Thyroid gland (tissue), 4 donors: Measurements from ENCODE around the gene LGSN. TPM values are rescaled to one million over a fixed set of nuclear protein-coding genes. Genes with fewer than 3 reads are reported as not detected.
"Not testable (repeated sequence)": the region's sequence is repeated elsewhere in the genome, so short reads cannot be mapped to it uniquely, and the experiment has no call there.

Experiments used
- DNase-seq, 2 donors: peaks; one replicate each; pipeline ENCODE4 v3.0.0-alpha.2; 2019
- H3K27ac ChIP-seq, 3 donors: fragments of 200-600 bp; sonication (generic); 1 replicate in 2 of 3; 2 replicates in 1 of 3; pipeline ENCODE4 v1.5.1; 2016 to 2019; ENCODE audit warnings: mild to moderate bottlenecking in 1 of 3, moderate library complexity in 1 of 3
- H3K27me3 ChIP-seq: fragments of 200-600 bp; sonication (generic); one replicate; pipeline ENCODE4 v1.5.1; 2019
- H3K36me3 ChIP-seq, 2 donors: fragments of 200-600 bp; sonication (generic); one replicate each; pipeline ENCODE4 v1.5.1; 2016 to 2019
- H3K4me1 ChIP-seq, 2 donors: fragments of 200-600 bp; sonication (generic); one replicate each; pipeline ENCODE4 v1.5.1; 2017 to 2019
- H3K4me3 ChIP-seq, 3 donors: fragments of 200-600 bp; sonication (generic); replicated peaks in 1 of 3; 1 replicate in 2 of 3; 2 replicates in 1 of 3; pipeline ENCODE4 v1.5.1; 2016; ENCODE audit warnings: mild to moderate bottlenecking in 1 of 3
- H3K9me3 ChIP-seq: fragments of 200-600 bp; sonication (generic); one replicate; pipeline ENCODE4 v1.5.1; 2017
- POLR2A ChIP-seq, 2 donors: fragments of 450-650 bp; IDR thresholded peaks; one replicate each; pipeline ENCODE4 v1.6.1; 2017; ENCODE audit warnings: antibody characterized with exemption in 2 of 2, mild to moderate bottlenecking in 2 of 2, moderate library complexity in 1 of 2
- WGBS, 2 donors: methylation state at CpG; one replicate each; pipeline ENCODE4 v1.1.5; 2017; 5-methylcytosine and 5-hydroxymethylcytosine counted together
- intact Hi-C: fragments of 100-400 bp; cut with DNase I; formaldehyde crosslinking; loops from one replicate; pipeline ENCODE4 v1.15.1; 2023
- total RNA-seq, 4 donors: library from RNA; depleted of rRNA; stranded (reverse); fragments of >200 nt; gene quantifications; one replicate each; pipeline ENCODE4 v1.2.3, GENCODE V29; 2016
- TF ChIP-seq, protein P1 (sequence below), 6 experiments: fragments of 200-600 bp in 3 of 6; fragments of 450-650 bp in 3 of 6; sonication (generic) in 3 of 6; IDR thresholded peaks; one replicate each; pipeline ENCODE4 v1.5.1; 2016 to 2019; ENCODE audit warnings: antibody characterized with exemption in 6 of 6, mild to moderate bottlenecking in 2 of 6, inconsistent platforms in 1 of 6, moderate library complexity in 1 of 6

Gene LGSN, protein sequence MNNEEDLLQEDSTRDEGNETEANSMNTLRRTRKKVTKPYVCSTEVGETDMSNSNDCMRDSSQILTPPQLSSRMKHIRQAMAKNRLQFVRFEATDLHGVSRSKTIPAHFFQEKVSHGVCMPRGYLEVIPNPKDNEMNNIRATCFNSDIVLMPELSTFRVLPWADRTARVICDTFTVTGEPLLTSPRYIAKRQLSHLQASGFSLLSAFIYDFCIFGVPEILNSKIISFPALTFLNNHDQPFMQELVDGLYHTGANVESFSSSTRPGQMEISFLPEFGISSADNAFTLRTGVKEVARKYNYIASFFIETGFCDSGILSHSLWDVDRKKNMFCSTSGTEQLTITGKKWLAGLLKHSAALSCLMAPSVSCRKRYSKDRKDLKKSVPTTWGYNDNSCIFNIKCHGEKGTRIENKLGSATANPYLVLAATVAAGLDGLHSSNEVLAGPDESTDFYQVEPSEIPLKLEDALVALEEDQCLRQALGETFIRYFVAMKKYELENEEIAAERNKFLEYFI
- total RNA-seq, result not detected

DNA sequence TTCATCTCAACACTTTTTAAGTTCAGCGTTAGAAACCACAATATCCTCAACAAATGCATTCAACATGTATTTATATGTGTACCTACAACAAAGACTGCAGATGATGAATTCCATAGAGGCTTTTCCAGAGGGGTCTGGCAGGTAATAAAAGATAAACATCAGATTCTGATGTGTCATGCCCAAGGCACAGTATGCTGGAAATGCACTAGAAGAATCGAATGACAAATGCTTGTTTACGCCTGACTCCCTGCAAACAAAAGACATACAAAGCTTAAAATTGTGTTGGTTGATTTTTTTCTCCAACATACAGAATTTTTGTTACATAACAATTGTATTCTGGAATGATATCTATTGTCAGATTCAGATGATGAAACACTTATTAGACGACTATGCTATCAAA, at the start of gene LGSN:
Gene LGSN (minus strand): TSS at position 45 of the 400 bp plus-strand sequence. CDS start 40 bp downstream, at position 5.
- no peaks in the 10 kb centered on the region for H3K9me3 ChIP-seq
- H3K27me3 ChIP-seq, result no peaks in the 10 kb centered on the region
- no peak within 1 kb of the TSS for H3K4me3 ChIP-seq
- 89 to 90% methylated on average over 4 of the region's 4 CpGs for WGBS, 2 donors
- TF ChIP-seq, protein P1, sequence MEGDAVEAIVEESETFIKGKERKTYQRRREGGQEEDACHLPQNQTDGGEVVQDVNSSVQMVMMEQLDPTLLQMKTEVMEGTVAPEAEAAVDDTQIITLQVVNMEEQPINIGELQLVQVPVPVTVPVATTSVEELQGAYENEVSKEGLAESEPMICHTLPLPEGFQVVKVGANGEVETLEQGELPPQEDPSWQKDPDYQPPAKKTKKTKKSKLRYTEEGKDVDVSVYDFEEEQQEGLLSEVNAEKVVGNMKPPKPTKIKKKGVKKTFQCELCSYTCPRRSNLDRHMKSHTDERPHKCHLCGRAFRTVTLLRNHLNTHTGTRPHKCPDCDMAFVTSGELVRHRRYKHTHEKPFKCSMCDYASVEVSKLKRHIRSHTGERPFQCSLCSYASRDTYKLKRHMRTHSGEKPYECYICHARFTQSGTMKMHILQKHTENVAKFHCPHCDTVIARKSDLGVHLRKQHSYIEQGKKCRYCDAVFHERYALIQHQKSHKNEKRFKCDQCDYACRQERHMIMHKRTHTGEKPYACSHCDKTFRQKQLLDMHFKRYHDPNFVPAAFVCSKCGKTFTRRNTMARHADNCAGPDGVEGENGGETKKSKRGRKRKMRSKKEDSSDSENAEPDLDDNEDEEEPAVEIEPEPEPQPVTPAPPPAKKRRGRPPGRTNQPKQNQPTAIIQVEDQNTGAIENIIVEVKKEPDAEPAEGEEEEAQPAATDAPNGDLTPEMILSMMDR (IDR thresholded peaks at IDR 0.05), result no peak
- TF ChIP-seq POLR2A (IDR thresholded peaks at IDR 0.05), result no peak
- H3K36me3 ChIP-seq, result no peaks in the 10 kb centered on the region
- no peaks in the 10 kb centered on the region for H3K4me1 ChIP-seq
- H3K27ac ChIP-seq, result no peak within 1 kb of the TSS
- intact Hi-C loops, result no loop called here
- no peak for DNase-seq

DNA sequence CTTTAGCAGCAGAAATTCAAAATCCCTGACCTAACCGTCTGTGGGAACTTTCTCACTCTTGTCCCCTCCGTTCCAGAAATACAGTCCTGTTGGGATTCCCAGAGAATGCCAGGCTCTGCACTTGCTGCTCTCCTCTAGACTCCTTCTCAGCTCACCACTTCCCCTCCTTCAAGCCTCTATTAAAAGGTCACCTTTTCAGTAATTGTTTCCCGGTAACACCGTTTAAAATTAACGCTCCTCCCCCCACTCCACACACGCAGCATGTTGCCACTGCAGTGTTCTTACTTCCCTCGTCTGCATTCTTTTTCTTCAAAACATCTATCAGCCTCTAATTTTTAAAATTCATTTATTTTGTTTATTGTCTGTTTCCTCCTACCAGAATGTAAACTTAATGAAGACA, 48.6 kb upstream of the LGSN start:
- TF ChIP-seq POLR2A (IDR thresholded peaks at IDR 0.05), result no peak
- TF ChIP-seq, protein P1 (IDR thresholded peaks at IDR 0.05), result no peak
- Histone ChIP-seq H3K36me3 (no peaks in the 10 kb centered on the region), H3K27ac (no peak overlapping the region), H3K4me1 (no peaks in the 10 kb centered on the region), H3K9me3 (no peaks in the 10 kb centered on the region), H3K4me3 (no peak overlapping the region), H3K27me3 (no peaks in the 10 kb centered on the region)
- WGBS, 2 donors, result 67 to 68% methylated on average over 7 of the region's 7 CpGs
- intact Hi-C loops, result no loop called here
- DNase-seq, result no peak

DNA sequence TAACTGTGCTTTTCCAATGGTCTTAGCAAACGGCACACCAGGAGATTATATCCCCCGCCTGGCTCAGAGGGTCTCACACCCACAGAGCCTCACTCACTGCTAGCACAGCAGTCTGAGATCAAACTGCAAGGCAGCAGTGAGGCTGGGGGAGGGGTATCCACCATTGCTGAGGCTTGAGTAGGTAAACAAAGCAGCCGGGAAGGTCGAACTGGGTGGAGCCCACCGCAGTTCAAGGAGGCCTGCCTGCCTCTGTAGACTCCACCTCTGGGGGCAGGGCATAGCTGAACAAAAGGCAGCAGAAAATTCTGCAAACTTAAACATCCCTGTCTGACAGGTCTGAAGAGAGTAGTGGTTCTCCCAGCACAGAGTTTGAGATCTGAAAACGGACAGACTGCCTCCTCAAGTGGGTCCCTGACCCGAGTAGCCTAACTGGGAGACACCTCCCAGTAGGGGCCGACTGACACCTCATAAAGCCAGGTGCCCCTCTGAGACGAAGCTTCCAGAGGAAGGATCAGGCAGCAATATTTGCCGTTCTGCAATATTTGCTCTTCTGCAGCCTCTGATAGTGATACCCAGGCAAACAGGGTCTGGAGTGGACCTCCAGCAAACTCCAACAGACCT, 42.8 kb upstream of the LGSN start:
- H3K9me3 ChIP-seq, H3K27ac ChIP-seq, H3K4me1 ChIP-seq, H3K27me3 ChIP-seq, intact Hi-C loops, H3K36me3 ChIP-seq, DNase-seq, H3K4me3 ChIP-seq: not testable (repeated sequence)
- 87 to 88% methylated on average over 8 to 10 of the region's 10 CpGs for WGBS, 2 donors

DNA sequence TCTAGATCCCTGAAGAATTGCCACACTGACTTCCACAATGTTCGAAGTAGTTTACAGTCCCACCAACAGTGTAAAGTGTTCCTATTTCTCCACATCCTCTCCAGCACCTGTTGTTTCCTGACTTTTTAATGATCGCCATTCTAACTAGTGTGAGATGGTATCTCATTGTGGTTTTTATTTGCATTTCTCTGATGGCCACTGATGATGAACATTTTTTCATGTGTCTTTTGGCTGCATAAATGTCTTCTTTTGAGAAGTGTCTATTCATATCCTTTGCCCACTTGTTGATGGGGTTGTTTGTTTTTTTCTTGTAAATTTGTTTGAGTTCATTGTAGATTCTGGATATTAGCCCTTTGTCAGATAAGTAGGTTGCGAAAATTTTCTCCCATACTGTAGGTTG, 37.6 kb upstream of the LGSN start:
- H3K9me3 ChIP-seq, H3K27ac ChIP-seq, DNase-seq, H3K4me1 ChIP-seq, H3K36me3 ChIP-seq, H3K27me3 ChIP-seq, H3K4me3 ChIP-seq: not testable (repeated sequence)
- intact Hi-C loops, result loop anchor here (10.0 kb wide), 1 partner anchor 227 kb away; no protein-coding TSS in a partner anchor
- 94 to 99% methylated on average over 3 of the region's 3 CpGs for WGBS, 2 donors

DNA sequence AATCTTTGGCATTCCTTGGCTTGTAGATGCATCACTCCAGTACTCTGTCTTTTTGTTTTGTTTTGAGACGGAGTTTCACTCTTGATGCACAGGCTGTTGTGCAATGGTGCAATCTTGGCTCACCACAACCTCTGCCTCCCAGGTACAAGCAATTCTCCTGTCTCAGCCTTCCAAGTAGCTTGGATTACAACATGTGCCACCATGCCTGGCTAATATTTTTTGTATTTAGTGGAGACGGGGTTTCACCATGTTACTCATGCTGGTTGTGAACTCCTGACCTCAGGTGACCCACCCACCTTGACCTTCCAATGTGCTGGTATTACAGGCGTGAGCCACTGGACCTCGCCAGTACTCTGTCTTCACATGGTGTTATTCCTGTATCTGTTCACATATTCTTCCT, 35.8 kb upstream of the LGSN start:
- intact Hi-C loops, result loop anchor here (10.0 kb wide), 1 partner anchor 229 kb away; no protein-coding TSS in a partner anchor
- no peaks in the 10 kb centered on the region for H3K27me3 ChIP-seq
- TF ChIP-seq POLR2A (IDR thresholded peaks at IDR 0.05), result no peak
- TF ChIP-seq, protein P1 (IDR thresholded peaks at IDR 0.05), result no peak
- no peaks in the 10 kb centered on the region for H3K4me1 ChIP-seq
- no peaks in the 10 kb centered on the region for H3K9me3 ChIP-seq
- 83 to 85% methylated on average over 4 of the region's 4 CpGs for WGBS, 2 donors
- DNase-seq, result no peak
- H3K4me3 ChIP-seq, result no peak overlapping the region
- H3K27ac ChIP-seq, result no peak overlapping the region
- no peaks in the 10 kb centered on the region for H3K36me3 ChIP-seq

DNA sequence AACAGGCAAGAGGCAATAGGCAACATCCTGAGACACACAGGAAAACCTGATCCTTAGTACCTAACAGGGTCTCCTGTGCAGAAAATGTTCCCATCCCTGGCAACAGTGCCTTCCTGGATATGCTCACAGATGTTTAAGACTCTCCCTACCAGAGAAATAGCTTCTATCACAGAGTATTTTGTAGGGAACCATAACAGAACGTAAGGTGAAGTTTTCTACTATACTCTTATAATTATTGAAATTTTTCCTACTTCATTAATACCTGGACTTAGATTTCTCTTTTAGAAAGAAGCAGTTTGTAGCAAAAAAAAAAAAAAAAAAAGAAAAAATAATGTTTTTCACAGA, 33.5 kb upstream of the LGSN start:
- intact Hi-C loops, result loop anchor here (5.0 to 10.0 kb wide), 2 partner anchors 232 to 414 kb away; no protein-coding TSS in a partner anchor
- WGBS, 2 donors, result 88 to 90% methylated on average over 1 of the region's 1 CpG
- no peak overlapping the region for H3K4me3 ChIP-seq
- no peaks in the 10 kb centered on the region for H3K9me3 ChIP-seq
- TF ChIP-seq, protein P1 (IDR thresholded peaks at IDR 0.05), result no peak
- no peak for TF ChIP-seq POLR2A (IDR thresholded peaks at IDR 0.05)
- peaks cover 0 to 4% of the 10 kb centered on the region in 2 donors for H3K4me1 ChIP-seq
- H3K27me3 ChIP-seq, result no peaks in the 10 kb centered on the region
- no peaks in the 10 kb centered on the region for H3K36me3 ChIP-seq
- DNase-seq, result no peak
- no peak overlapping the region for H3K27ac ChIP-seq
